Endothelial cell (in vitro differentiated cells): ENCODE results near the gene STK35. TPM values are rescaled to one million over a fixed set of nuclear protein-coding genes. Genes with fewer than 3 reads are reported as not detected.

ENCODE experiments used
- DNase-seq: peaks from one replicate; pipeline ENCODE4 v3.0.0; 2021; ENCODE audit warnings: low spot score
- H3K27ac Mint-ChIP-seq: one replicate; pipeline ENCODE4 v1.8.0; 2021; ENCODE audit warnings: mixed read lengths, inconsistent platforms; ENCODE audit not compliant: unreplicated experiment
- H3K27me3 Mint-ChIP-seq: one replicate; pipeline ENCODE4 v1.8.0; 2021; ENCODE audit warnings: mild to moderate bottlenecking, moderate library complexity, mixed read lengths, inconsistent platforms; ENCODE audit not compliant: unreplicated experiment
- H3K36me3 Mint-ChIP-seq: one replicate; pipeline ENCODE4 v1.8.0; 2021; ENCODE audit warnings: mild to moderate bottlenecking, low read depth, mixed read lengths, inconsistent platforms; ENCODE audit not compliant: unreplicated experiment
- H3K4me1 Mint-ChIP-seq: one replicate; pipeline ENCODE4 v1.8.0; 2021; ENCODE audit warnings: mild to moderate bottlenecking, mixed read lengths, inconsistent platforms; ENCODE audit not compliant: unreplicated experiment
- H3K4me3 Mint-ChIP-seq: one replicate; pipeline ENCODE4 v1.8.0; 2021; ENCODE audit warnings: mild to moderate bottlenecking, mixed read lengths, inconsistent platforms; ENCODE audit not compliant: unreplicated experiment
- H3K9me3 Mint-ChIP-seq: one replicate; pipeline ENCODE4 v1.8.0; 2021; ENCODE audit warnings: mixed read lengths, inconsistent platforms; ENCODE audit not compliant: unreplicated experiment
- total RNA-seq: library from RNA; stranded (reverse); fragmentation: NEBNext Ultra II Directional; extraction: Animal tissue kit (Norgen Biotek cat#: 25700); gene quantifications from one replicate; pipeline ENCODE4 v1.2.1, GENCODE V29; 2021; ENCODE audit not compliant: unreplicated experiment
- TF ChIP-seq, protein P1 (sequence below): fragments of 200-600 bp; sonication (generic); IDR thresholded peaks from one replicate; pipeline ENCODE4 v1.5.0; 2021; ENCODE audit warnings: antibody characterized with exemption; ENCODE audit not compliant: unreplicated experiment

STK35 gene
- total RNA-seq, 1 donor from 2014 or later: 31.3 TPM

DNA sequence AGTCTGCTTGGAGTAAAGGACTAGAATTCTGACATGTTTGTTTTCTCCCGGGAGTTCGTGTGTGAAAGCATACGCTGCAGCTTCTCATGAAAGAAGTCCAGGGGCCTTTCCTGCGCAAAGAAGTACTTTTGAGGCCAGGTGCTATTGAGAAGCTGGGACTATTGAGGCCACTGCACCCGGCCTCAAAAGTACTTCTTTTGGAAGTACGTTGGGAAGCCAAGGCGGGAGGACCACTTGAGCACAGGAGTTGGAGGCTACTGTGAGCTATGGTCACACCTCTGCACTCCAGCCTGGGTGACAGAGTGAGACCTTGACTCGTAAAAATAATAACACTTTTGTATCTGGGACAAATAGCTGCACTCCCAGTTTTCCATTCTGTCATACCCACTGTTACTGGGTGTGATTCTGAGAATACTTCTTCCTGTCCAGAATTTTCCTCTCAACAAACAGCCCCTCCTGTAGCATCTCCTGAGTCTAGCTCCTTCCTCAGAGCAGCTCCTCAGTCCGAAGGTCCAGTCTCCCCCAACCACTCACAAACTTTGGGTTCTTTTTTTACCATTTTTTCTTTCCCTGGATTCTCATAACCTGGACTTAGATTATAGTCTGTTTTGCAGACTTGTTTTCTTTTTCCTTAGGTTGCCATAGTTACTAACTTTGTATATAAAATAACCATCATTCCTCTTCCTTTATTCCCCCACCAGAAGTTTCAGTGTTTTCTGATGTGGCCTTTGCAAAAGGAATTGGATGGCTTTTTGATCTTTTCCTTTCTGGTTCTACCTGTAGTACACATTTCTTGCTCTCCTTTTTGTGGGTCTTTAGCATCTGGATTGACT, 12.7 kb downstream of the STK35 start:
- H3K4me1 Mint-ChIP-seq: no peaks in the 10 kb centered on the region

GRCh38 chr20:2114990-2115681, 13.5 kb downstream of the STK35 start:
- Mint-ChIP-seq H3K9me3 (no peaks in the 10 kb centered on the region), H3K36me3 (peaks cover 28% of the 10 kb centered on the region), H3K4me3 (no peak overlapping the region), H3K27me3 (peaks cover 4% of the 10 kb centered on the region), H3K27ac (peak overlapping the region; percentile 16), H3K4me1 (no peaks in the 10 kb centered on the region)
- TF ChIP-seq, protein P1, sequence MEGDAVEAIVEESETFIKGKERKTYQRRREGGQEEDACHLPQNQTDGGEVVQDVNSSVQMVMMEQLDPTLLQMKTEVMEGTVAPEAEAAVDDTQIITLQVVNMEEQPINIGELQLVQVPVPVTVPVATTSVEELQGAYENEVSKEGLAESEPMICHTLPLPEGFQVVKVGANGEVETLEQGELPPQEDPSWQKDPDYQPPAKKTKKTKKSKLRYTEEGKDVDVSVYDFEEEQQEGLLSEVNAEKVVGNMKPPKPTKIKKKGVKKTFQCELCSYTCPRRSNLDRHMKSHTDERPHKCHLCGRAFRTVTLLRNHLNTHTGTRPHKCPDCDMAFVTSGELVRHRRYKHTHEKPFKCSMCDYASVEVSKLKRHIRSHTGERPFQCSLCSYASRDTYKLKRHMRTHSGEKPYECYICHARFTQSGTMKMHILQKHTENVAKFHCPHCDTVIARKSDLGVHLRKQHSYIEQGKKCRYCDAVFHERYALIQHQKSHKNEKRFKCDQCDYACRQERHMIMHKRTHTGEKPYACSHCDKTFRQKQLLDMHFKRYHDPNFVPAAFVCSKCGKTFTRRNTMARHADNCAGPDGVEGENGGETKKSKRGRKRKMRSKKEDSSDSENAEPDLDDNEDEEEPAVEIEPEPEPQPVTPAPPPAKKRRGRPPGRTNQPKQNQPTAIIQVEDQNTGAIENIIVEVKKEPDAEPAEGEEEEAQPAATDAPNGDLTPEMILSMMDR: no peak
- DNase-seq: no peak

More for the DNA sequence above, 12.7 kb downstream of the STK35 start:
- DNase-seq: no peak
- H3K36me3 Mint-ChIP-seq: peaks cover 28% of the 10 kb centered on the region
- H3K27ac Mint-ChIP-seq: peak overlapping the region; percentile 63
- TF ChIP-seq, protein P1: no peak
- H3K9me3 Mint-ChIP-seq: no peaks in the 10 kb centered on the region
- peaks cover 3% of the 10 kb centered on the region for H3K27me3 Mint-ChIP-seq
- no peak overlapping the region for H3K4me3 Mint-ChIP-seq

DNA sequence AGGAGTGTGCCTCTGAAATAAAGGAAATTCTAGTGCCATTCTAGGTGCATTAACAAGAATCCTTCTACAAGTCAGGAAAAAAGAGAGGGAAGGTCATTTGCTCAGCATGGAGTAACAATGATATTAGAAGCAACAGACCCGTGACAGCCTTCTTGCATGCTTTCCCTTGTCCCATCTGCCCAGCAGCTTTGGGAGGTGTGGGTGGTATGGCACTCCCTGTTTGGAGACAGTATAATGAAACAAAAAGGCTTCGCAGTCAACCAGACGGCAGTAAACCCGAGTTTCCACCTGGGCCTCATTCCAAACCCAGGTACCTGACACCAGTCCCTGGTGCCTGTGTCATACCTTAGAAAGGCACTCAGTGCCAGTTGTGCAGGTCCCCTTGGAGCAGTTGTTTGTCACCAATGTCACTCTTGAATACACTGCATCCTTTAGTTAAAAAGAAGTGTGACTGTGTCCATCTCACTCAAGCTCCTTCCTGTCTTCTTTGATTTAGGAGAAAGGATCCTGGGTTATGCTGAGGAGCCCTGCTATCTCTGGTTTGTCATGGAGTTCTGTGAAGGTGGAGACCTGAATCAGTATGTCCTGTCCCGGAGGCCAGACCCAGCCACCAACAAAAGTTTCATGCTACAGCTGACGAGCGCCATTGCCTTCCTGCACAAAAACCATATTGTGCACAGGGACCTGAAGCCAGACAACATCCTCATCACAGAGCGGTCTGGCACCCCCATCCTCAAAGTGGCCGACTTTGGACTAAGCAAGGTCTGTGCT, 14.7 kb downstream of the STK35 start:
- H3K36me3 Mint-ChIP-seq: peaks cover 28% of the 10 kb centered on the region
- peaks cover 4% of the 10 kb centered on the region for H3K27me3 Mint-ChIP-seq
- no peak for DNase-seq
- no peaks in the 10 kb centered on the region for H3K4me1 Mint-ChIP-seq
- H3K9me3 Mint-ChIP-seq: no peaks in the 10 kb centered on the region
- no peak overlapping the region for H3K27ac Mint-ChIP-seq
- TF ChIP-seq, protein P1: no peak
- H3K4me3 Mint-ChIP-seq: no peak overlapping the region

DNA sequence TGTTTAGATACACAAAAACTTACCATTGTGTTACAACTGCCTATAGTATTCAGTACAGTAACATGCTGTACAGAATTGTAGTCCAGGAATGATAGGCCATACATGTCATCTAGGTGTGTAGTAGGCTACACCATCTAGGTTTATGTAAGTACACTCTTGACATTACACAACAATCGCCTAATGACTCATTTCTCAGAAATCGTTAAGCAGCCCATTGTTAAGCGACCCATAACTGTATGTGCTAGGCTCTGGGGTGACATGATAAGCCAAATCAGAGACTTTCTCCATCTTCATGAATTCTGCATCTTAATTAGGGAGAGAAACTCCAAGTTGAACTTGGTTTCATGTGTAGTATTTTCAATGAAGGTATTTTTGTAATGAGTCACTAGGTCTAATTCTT, 17.2 kb downstream of the STK35 start:
- TF ChIP-seq, protein P1: no peak
- Mint-ChIP-seq H3K9me3 (no peaks in the 10 kb centered on the region), H3K4me3 (no peak overlapping the region)

More for the DNA sequence above, 17.2 kb downstream of the STK35 start:
- no peak for DNase-seq
- H3K36me3 Mint-ChIP-seq: peaks cover 28% of the 10 kb centered on the region
- H3K27ac Mint-ChIP-seq: no peak overlapping the region
- peaks cover 3% of the 10 kb centered on the region for H3K27me3 Mint-ChIP-seq
- H3K4me1 Mint-ChIP-seq: no peaks in the 10 kb centered on the region
